ENCODE measurements around the gene ZNF853. TPM values are rescaled to one million over a fixed set of nuclear protein-coding genes. Genes with fewer than 3 reads are reported as not detected.

ZNF853 gene
- total RNA-seq, 3 donors from 2014 or later (not counting 1 experiment from before 2014, with no cell fraction given): 6.5 to 12.0 (median 9.7) TPM

- peak; percentile 60 to 75 for DNase-seq
- peaks cover 18% of the 10 kb centered on the region for H3K36me3 ChIP-seq (ENCODE audit: control insufficient read depth, insufficient read depth, low read length)
- H3K27me3 ChIP-seq (ENCODE audit: control insufficient read depth, insufficient read depth, low read length): no peaks in the 10 kb centered on the region
- Mint-ChIP-seq H3K36me3 (no peaks in the 10 kb centered on the region), H3K4me1 (peaks cover 20 to 44% of the 10 kb centered on the region in 2 donors), H3K27ac (peak overlapping the region; percentile 56 to 93), H3K4me3 (peak overlapping the region; percentile 85), H3K27me3 (ENCODE audit: low read depth in 2 of 2) (no peaks in the 10 kb centered on the region), H3K9me3 (no peaks in the 10 kb centered on the region)
- peak; percentile 26 for TF ChIP-seq CTCF (IDR thresholded peaks at IDR 0.05)
- H3K4me3 ChIP-seq (ENCODE audit: low read length): peak overlapping the region; percentile 52
- peak overlapping the region; percentile 57 for H3K27ac ChIP-seq (ENCODE audit: low read length)
- H3K9me3 ChIP-seq (ENCODE audit: control insufficient read depth, insufficient read depth, low read length): no peaks in the 10 kb centered on the region
- intact Hi-C loops (cut with micrococcal nuclease): loop anchor here (1.0 kb wide), 1 partner anchor 48 kb away; no protein-coding TSS in a partner anchor
- ATAC-seq: peak; percentile 81 to 85 (median 81)
- WGBS (ENCODE audit: insufficient coverage): under 1% methylated on average over 60 of the region's 60 CpGs
- H3K4me1 ChIP-seq (ENCODE audit: control insufficient read depth, insufficient read depth, low read length): peaks cover 42% of the 10 kb centered on the region
These were observed 22.3 kb downstream of the ZNF853 start for GRCh38 chr7:6637544-6638229.

DNA sequence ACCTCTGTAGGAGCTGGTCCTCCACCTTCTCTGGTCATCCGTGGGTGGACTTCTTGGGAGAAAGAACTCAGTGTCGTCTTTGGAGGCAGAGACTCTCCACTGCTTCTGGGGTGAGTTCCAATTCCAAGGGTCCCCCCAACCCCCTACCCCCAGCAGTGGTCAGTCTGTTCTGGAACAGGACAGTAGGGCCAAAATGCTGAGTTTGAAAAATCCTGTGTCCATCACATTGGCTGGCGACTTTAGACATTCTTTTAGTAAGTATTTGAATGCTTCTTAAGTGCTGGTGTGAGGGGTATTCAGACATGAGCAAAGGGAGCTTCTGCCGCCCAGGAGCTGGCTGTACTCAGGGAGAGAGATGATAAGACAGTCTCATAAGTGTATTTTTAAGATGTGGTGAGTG is 23.6 kb downstream of the ZNF853 start:
- H3K4me1 ChIP-seq (ENCODE audit: control insufficient read depth, insufficient read depth, low read length): peaks cover 42% of the 10 kb centered on the region
- no peak overlapping the region for H3K4me3 ChIP-seq (ENCODE audit: low read length)
- H3K4me3 Mint-ChIP-seq: peak overlapping the region; percentile 61
- no peaks in the 10 kb centered on the region for H3K27me3 Mint-ChIP-seq (ENCODE audit: low read depth in 2 of 2)
- H3K9me3 ChIP-seq (ENCODE audit: control insufficient read depth, insufficient read depth, low read length): no peaks in the 10 kb centered on the region
- no peak for TF ChIP-seq CTCF (IDR thresholded peaks at IDR 0.05)
- H3K4me1 Mint-ChIP-seq: peaks cover 20 to 44% of the 10 kb centered on the region in 2 donors
- ATAC-seq (no peak), DNase-seq (no peak)
- H3K36me3 ChIP-seq (ENCODE audit: control insufficient read depth, insufficient read depth, low read length): peaks cover 32% of the 10 kb centered on the region
- no peak overlapping the region for H3K27ac ChIP-seq (ENCODE audit: low read length)
- H3K27me3 ChIP-seq (ENCODE audit: control insufficient read depth, insufficient read depth, low read length): no peaks in the 10 kb centered on the region
- peak overlapping the region; percentile 56 to 93 for H3K27ac Mint-ChIP-seq
- H3K36me3 Mint-ChIP-seq: no peaks in the 10 kb centered on the region
- intact Hi-C loops (cut with micrococcal nuclease): no loop called here
- 96% methylated on average over 4 of the region's 4 CpGs for WGBS (ENCODE audit: insufficient coverage)
- H3K9me3 Mint-ChIP-seq: no peaks in the 10 kb centered on the region

- TF ChIP-seq CTCF (IDR thresholded peaks at IDR 0.05): no peak
- Histone ChIP-seq H3K27me3 (ENCODE audit: control insufficient read depth, insufficient read depth, low read length) (no peaks in the 10 kb centered on the region), H3K36me3 (ENCODE audit: control insufficient read depth, insufficient read depth, low read length) (peaks cover 38% of the 10 kb centered on the region), H3K27ac (ENCODE audit: low read length) (no peak overlapping the region), H3K4me1 (ENCODE audit: control insufficient read depth, insufficient read depth, low read length) (peaks cover 41% of the 10 kb centered on the region), H3K9me3 (ENCODE audit: control insufficient read depth, insufficient read depth, low read length) (no peaks in the 10 kb centered on the region), H3K4me3 (ENCODE audit: low read length) (no peak overlapping the region)
- intact Hi-C loops (cut with micrococcal nuclease): no loop called here
- Mint-ChIP-seq H3K36me3 (no peaks in the 10 kb centered on the region), H3K27me3 (ENCODE audit: low read depth in 2 of 2) (no peaks in the 10 kb centered on the region), H3K27ac (peak overlapping the region; percentile 56 to 93), H3K4me3 (peak overlapping the region; percentile 54), H3K9me3 (no peaks in the 10 kb centered on the region), H3K4me1 (peaks cover 20 to 44% of the 10 kb centered on the region in 2 donors)
- ATAC-seq (no peak), DNase-seq (no peak)
- whole genome bisulfite sequencing (ENCODE audit: insufficient coverage): 91% methylated on average over 11 of the region's 11 CpGs
These were observed 24.2 kb downstream of the ZNF853 start for GRCh38 chr7:6639627-6640026.
